Activated T-helper 1 cell treated with anti-CD3 and anti-CD28 coated beads, Interleukin-2, amount 50 U/mL, for 16 hours (primary cell): Measurements from ENCODE around the gene NADK2.
"Not testable (repeated sequence)": the region's sequence is repeated elsewhere in the genome, so short reads cannot be mapped to it uniquely, and the experiment has no call there.

Experiments
- DNase-seq, 2 donors: peaks; one replicate each; pipeline ENCODE4 v3.0.0-alpha.2; 2020; ENCODE audit warnings: low read depth in 1 of 2, low spot score in 1 of 2

Gene NADK2

DNA sequence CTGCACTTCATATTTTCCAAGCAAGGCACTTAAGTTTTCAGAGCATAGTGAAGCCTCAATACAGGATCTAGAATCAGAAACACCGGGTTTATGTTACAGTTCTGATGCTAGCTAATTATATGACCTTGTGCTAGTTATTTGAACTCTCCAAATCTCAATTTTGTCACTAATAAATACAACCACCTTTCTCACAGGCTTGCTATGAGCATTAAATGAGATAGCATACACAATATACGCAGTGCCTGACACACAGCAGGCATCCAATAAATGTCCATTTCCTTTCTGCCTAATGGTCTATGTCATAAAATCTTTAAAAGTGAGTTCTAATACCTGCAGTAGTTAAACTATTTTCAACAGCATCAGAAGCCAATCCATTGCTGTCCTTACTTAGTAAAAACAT lies 32.9 kb downstream of the NADK2 start:
- no peak for DNase-seq

GRCh38 chr5:36206913-36207312 lies 34.8 kb downstream of the NADK2 start:
- DNase-seq = no peak

GRCh38 chr5:36205329-36205728 lies 36.4 kb downstream of the NADK2 start:
- DNase-seq = no peak

DNA sequence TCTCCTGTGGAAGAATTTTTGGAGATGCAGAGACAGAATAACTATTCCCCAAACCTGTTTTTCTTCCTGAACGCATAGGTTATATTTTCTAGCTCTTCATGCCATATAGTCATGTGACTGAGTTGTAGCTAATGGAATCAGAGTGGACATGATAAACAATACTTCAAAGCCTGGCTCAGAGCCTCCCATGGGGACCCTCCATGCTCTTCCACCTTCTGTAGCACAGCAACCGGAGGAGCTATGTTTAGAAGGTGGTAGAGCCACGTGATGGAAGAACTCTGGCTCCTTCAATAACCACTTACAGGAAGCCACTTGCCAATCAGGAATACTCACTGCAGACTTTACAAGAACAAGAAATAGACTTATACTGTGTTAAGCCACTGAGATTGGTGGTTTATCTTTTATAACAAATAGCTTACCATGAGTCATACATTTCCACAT lies 39.2 kb downstream of the NADK2 start:
- no peak for DNase-seq

DNA sequence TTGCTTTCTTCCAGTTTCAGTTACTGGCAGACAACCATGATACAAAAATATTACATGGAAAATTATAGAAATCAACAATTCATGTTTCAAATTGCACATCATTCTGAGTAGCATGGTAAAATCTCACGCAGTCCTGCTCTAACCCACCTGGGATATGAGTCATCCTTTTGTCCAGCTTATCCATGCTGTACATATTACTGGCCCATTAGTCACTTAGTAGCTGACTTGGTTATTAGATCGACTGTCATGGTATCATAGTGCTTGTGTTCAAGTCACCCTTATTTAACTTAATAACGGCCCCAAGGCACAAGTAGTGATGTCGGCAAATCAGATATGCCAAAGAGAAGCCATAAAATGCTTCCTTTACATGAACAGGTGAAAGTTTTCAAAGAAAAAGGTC lies 41.2 kb downstream of the NADK2 start:
- DNase-seq = no peak

DNA sequence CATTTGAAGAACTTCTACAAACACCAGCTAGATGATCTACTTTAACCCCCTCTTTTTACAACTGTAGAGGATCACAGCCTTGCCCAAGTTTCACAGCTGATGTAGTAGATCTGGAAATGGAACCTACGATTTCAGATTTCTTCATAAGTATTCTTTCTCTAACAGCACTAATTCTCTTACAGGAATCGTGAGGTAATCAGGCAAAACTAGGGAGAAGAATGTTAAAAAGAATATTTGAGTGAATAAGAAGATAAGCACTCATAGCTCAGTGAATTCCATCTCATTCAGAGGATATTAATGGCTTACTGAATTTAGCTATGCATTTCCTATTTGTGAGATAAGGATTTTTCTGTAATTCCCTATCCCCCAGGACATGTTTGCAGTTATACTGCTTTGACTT lies 42.1 kb downstream of the NADK2 start:
- no peak for DNase-seq

DNA sequence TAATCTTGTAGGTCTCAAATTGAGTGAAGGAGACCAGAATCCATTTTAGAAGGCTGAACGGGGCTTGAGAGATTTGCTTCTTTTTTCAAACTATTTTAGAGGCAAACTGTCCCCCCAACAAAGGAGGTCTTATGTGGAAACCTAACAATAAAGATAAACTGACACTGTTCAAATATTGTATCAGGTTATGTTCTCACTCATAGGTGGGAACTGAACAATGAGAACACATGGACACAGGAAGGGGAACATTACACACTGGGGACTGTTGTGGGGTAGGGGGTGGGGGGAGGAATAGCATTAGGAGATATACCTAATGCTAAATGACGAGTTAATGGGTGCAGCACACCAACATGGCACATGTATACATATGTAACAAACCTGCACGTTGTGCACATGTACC lies 42.9 kb downstream of the NADK2 start:
- not testable (repeated sequence) for DNase-seq

DNA sequence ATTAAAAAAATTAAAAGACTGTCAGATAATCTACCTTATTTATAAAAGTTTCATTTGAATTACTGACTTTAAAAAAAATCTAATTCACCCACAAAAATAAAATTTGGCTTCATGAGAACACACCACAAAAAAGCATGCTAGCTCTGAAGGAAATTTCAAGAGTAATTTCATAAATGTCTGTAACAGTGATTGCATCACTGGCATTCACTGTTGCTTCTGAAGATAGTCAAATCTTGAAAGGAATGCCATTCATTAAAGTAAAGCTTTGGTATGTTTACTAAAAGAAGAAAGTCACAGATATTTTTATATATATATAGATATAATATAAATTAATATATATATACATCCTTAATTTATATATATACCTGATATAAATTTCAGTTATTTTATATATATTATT lies 43.4 kb downstream of the NADK2 start:
- DNase-seq = no peak

GRCh38 chr5:36193746-36194145 lies 48.0 kb downstream of the NADK2 start:
- no peak for DNase-seq

- not testable (repeated sequence) for DNase-seq
Observed at GRCh38 chr5:36184408-36184807, 57.3 kb downstream of the NADK2 start.

DNA sequence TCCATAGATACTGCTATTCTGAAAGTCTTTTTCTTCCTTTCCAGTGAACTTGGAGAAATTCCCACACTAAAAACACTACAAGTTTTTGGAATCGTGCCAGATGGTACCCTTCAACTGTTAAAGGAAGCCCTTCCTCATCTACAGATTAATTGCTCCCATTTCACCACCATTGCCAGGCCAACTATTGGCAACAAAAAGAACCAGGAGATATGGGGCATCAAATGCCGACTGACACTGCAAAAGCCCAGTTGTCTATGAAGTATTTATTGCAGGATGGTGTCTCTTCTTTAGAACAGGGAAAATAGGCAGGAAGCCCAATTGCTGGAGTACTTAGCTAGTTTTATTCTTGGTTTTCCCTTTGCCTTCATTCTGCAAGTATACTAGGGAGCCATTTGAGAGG lies 60.0 kb downstream of the NADK2 start:
- no peak for DNase-seq

GRCh38 chr5:36180556-36181350 lies 61.0 kb downstream of the NADK2 start:
- DNase-seq = no peak

DNA sequence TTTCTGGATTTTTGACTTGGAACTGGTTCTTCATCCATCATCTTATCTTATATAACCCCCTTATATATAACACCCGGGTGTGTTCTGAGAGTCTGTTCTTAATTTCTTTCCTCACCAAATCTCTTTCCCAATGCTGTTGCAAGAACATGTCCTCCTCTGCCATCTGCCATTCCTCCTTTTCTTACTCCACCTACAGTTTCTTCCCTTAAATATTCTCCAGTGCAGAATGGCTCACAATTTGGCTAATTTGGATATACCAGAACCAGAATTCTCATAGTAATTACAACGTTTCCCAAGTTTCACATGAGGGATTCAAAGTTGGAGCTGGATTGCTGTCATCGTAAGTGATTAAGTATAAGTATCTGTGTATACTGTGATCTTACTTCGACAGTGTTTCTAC lies 61.8 kb downstream of the NADK2 start:
- no peak for DNase-seq

GRCh38 chr5:36178524-36178890 lies 63.2 kb downstream of the NADK2 start:
- no peak for DNase-seq

DNA sequence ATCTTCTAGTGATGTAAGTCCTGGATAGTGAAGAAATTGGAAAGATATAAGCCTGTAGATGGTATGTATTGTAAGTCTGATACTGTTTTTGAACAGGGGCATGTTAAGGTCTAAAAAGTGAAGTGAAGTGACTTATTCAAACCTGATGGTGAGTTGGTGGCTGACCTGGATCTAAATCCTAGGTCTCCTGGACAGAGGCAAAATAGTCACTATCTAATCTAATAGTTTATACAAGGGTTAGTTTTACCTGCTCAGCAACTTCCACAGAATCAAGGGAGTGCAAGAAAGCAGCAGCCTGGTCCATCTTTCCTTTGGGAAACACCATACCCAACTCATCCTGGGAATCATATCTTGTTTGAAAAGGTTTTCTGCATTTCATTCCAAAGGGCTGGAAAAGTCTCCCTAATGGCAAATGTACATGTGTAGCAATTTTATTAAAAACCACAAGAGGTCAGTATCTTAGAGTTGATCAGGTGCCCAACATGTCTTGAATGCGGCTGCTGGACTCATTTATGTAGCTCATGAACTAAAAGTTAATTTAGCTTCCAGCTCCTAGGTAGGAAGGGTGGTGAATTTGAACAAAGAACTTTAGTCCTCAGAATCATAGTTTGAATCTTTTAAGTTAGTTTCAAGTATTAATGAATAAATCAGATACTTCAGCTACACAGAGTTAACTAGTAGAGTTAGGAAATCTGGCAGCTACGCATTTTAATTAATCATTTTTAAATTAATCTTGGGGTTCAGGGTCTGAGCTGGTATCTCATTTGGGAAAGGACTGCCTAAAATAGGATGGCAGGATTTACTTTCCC lies 63.8 kb downstream of the NADK2 start:
- no peak for DNase-seq

DNA sequence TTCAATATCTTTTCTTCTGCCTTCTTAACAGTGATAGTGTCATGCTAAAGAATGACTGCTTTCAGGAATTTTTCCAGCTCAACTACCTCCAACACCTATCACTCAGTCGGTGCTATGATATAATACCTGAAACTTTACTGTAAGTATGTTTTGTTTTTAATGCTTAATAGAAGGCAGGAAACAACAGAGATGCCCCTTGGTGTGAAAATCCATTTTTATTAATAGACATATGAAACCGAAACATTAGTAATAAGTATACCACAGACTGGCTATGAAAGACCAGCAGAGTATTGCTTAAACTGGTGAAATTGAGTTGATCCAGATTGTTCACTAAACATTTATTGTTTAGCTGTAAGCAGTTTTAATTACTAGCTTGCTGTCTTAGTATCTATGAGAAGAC lies 64.6 kb downstream of the NADK2 start:
- no peak for DNase-seq

- DNase-seq = no peak
Observed at GRCh38 chr5:36175043-36175442, 66.7 kb downstream of the NADK2 start.

- no peak for DNase-seq
Observed at GRCh38 chr5:36174119-36174518, 67.6 kb downstream of the NADK2 start.

GRCh38 chr5:36173426-36173825 lies 68.3 kb downstream of the NADK2 start:
- DNase-seq = no peak

GRCh38 chr5:36172599-36172998 lies 69.1 kb downstream of the NADK2 start:
- no peak for DNase-seq

- DNase-seq = no peak
Observed at GRCh38 chr5:36170832-36171424, 70.8 kb downstream of the NADK2 start.

- DNase-seq = no peak
Observed at GRCh38 chr5:36168737-36169136, 73.0 kb downstream of the NADK2 start.
